LoVo (cell line): ENCODE results near the gene DLX5.

ENCODE experiments used
- DNase-seq: peaks from one replicate; pipeline ENCODE4 v3.0.0-alpha.2; 2016; ENCODE audit warnings: low spot score

The DLX5 gene

GRCh38 chr7:97018126-97018601 is 6.5 kb downstream of the DLX5 start:
- DNase-seq: no peak

- DNase-seq: no peak
These were observed 7.2 kb downstream of the DLX5 start for GRCh38 chr7:97017192-97018125.

GRCh38 chr7:97016381-97017191 is 8.0 kb downstream of the DLX5 start:
- DNase-seq: peak; percentile 36

- no peak for DNase-seq
These were observed 8.8 kb downstream of the DLX5 start for GRCh38 chr7:97015756-97016380.

- DNase-seq: no peak
These were observed 9.4 kb downstream of the DLX5 start for GRCh38 chr7:97015279-97015678.

GRCh38 chr7:97014145-97014750 is 10.4 kb downstream of the DLX5 start:
- DNase-seq: no peak

- no peak for DNase-seq
These were observed 10.8 kb downstream of the DLX5 start for GRCh38 chr7:97013845-97014134.

GRCh38 chr7:97013134-97013844 is 11.3 kb downstream of the DLX5 start:
- DNase-seq: no peak

- DNase-seq: no peak
These were observed 12.1 kb downstream of the DLX5 start for GRCh38 chr7:97012365-97013133.

GRCh38 chr7:97011536-97012364 is 12.9 kb downstream of the DLX5 start:
- DNase-seq: no peak

- no peak for DNase-seq
These were observed 13.5 kb downstream of the DLX5 start for GRCh38 chr7:97011104-97011503.

GRCh38 chr7:97009753-97010732 is 14.6 kb downstream of the DLX5 start:
- no peak for DNase-seq

- no peak for DNase-seq
These were observed 16.2 kb downstream of the DLX5 start for GRCh38 chr7:97008275-97008917.

- DNase-seq: no peak
These were observed 17.1 kb downstream of the DLX5 start for GRCh38 chr7:97007583-97007861.

- no peak for DNase-seq
These were observed 17.6 kb downstream of the DLX5 start for GRCh38 chr7:97006816-97007582.

GRCh38 chr7:97006055-97006815 is 18.4 kb downstream of the DLX5 start:
- DNase-seq: peak; percentile 46
